Endothelial cell of umbilical vein (primary cell): ENCODE results near the gene TMEM140. TPM values are rescaled to one million over a fixed set of nuclear protein-coding genes. Genes with fewer than 3 reads are reported as not detected.

Experiments used
- BruUV-seq: library from RNA; stranded (reverse); fragments of 400-500 nt; replicated peaks from 2 replicates; lab custom pipeline; 2021; lab: Mats Ljungman, UMichigan
- CTCF ChIA-PET: fragments of 300-600, 350-600 bp; sonication (Branson Sonifier 250); formaldehyde crosslinking; loops from one replicate; lab custom pipeline; 2021; ENCODE audit warnings: antibody characterized with exemption, inconsistent platforms; lab: Charles Lee
- POLR2A ChIA-PET: fragments of 300-600, 350-600 bp; sonication (Branson Sonifier 250); formaldehyde crosslinking; loops from one replicate; lab custom pipeline; 2021; ENCODE audit warnings: antibody characterized with exemption, inconsistent platforms; lab: Charles Lee
- DNase-seq: peaks from one replicate; pipeline ENCODE4 v3.0.0-alpha.2; 2011; ENCODE audit warnings: low read depth, low spot score
- FAIRE-seq: peaks from 2 replicates; lab custom pipeline; 2011; peaks lifted over from hg19 to GRCh38; lab: Jason Lieb, UNC
- H2AFZ ChIP-seq: 2 replicates; pipeline ENCODE4 v1.6.0; 2012; ENCODE audit warnings: low read depth, low read length, control low read depth, inconsistent platforms
- H3K27ac ChIP-seq: 2 replicates; pipeline ENCODE4 v1.5.1; 2011; ENCODE audit warnings: low read depth, mild to moderate bottlenecking, control low read depth, low read length, moderate library complexity; ENCODE audit not compliant: insufficient read depth
- H3K27me3 ChIP-seq, 2 experiments: 2 replicates each; pipeline versions ENCODE4 v1.6.0 to v1.6.1; 2011; ENCODE audit warnings: low read length in 2 of 2, mixed read lengths in 1 of 2; ENCODE audit not compliant: control insufficient read depth in 2 of 2, insufficient read depth in 2 of 2
- H3K36me3 ChIP-seq, 2 experiments: 2 replicates in 1 of 2; 3 replicates in 1 of 2; pipeline ENCODE4 v1.5.1; 2011; ENCODE audit warnings: low read length in 2 of 2, mild to moderate bottlenecking in 1 of 2, moderate library complexity in 1 of 2; ENCODE audit not compliant: control insufficient read depth in 2 of 2, insufficient read depth in 2 of 2; ENCODE audit errors: extremely low read depth in 1 of 2
- H3K4me1 ChIP-seq: 3 replicates; pipeline ENCODE4 v1.5.1; 2011; ENCODE audit warnings: mild to moderate bottlenecking, low read length; ENCODE audit not compliant: control insufficient read depth, insufficient read depth; ENCODE audit errors: extremely low read depth
- H3K4me2 ChIP-seq: 2 replicates; pipeline ENCODE4 v1.6.1; 2011; ENCODE audit warnings: low read length, control low read depth, mixed read lengths; ENCODE audit not compliant: insufficient read depth
- H3K4me3 ChIP-seq, 3 experiments: fragments of 200-600 bp in 1 of 3; sonication (generic), shearing (Covaris generic) in 1 of 3; replicated peaks in 1 of 3; 2 replicates each; pipeline ENCODE4 v1.5.1; 2011 to 2016; ENCODE audit warnings: control low read depth in 3 of 3, low read length in 3 of 3, mild to moderate bottlenecking in 2 of 3, inconsistent platforms in 1 of 3, low read depth in 1 of 3, moderate library complexity in 1 of 3; ENCODE audit not compliant: insufficient read depth in 1 of 3
- H3K79me2 ChIP-seq: 2 replicates; pipeline ENCODE4 v1.6.0; 2012; ENCODE audit warnings: low read length, inconsistent platforms; ENCODE audit not compliant: control insufficient read depth, insufficient read depth
- H3K9ac ChIP-seq: replicated peaks from 2 replicates; pipeline ENCODE3; 2011; ENCODE audit warnings: low read length, control low read depth; ENCODE audit not compliant: insufficient read depth; ENCODE audit errors: extremely low read depth
- H3K9me1 ChIP-seq: replicated peaks from 3 replicates; pipeline ENCODE4 v1.6.0; 2011; ENCODE audit warnings: mild to moderate bottlenecking, low read length; ENCODE audit not compliant: control insufficient read depth, insufficient read depth; ENCODE audit errors: extremely low read depth
- H3K9me3 ChIP-seq: replicated peaks from 2 replicates; pipeline ENCODE4 v1.5.1; 2012; ENCODE audit warnings: low read length, inconsistent platforms; ENCODE audit not compliant: control insufficient read depth, insufficient read depth
- H4K20me1 ChIP-seq: replicated peaks from 2 replicates; pipeline ENCODE3; 2011; ENCODE audit warnings: mild to moderate bottlenecking, low read length; ENCODE audit not compliant: control insufficient read depth, insufficient read depth; ENCODE audit errors: extremely low read depth
- CTCF ChIP-seq, 2 donors: IDR thresholded peaks; 1 replicate in 1 of 2; 2 replicates in 1 of 2; pipeline ENCODE4 v1.5.1; 2011; ENCODE audit warnings: low read length in 2 of 2, mild to moderate bottlenecking in 2 of 2, moderate library complexity in 2 of 2, control low read depth in 1 of 2, inconsistent platforms in 1 of 2, low read depth in 1 of 2; ENCODE audit not compliant: insufficient read depth in 1 of 2; ENCODE audit errors: extremely low read depth in 1 of 2
- EZH2 ChIP-seq: IDR thresholded peaks from 2 replicates; pipeline ENCODE4 v1.6.1; 2012; ENCODE audit warnings: borderline replicate concordance, low read depth, mild to moderate bottlenecking, moderate library complexity, low read length, inconsistent platforms; ENCODE audit not compliant: severe bottlenecking
- FOS ChIP-seq: IDR thresholded peaks from 2 replicates; pipeline ENCODE4 v1.6.1; 2011; ENCODE audit warnings: mild to moderate bottlenecking, low read length, moderate library complexity, borderline replicate concordance; ENCODE audit not compliant: insufficient read depth
- GATA2 ChIP-seq: IDR thresholded peaks from 2 replicates; pipeline ENCODE4 v1.7.0; 2011; ENCODE audit warnings: low read depth, mild to moderate bottlenecking, moderate library complexity, mixed read lengths, low read length; ENCODE audit not compliant: insufficient read length, insufficient read depth
- JUN ChIP-seq: IDR thresholded peaks from 2 replicates; pipeline ENCODE4 v1.6.1; 2011; ENCODE audit warnings: borderline replicate concordance, low read depth; ENCODE audit not compliant: insufficient read length, insufficient read depth
- MYC ChIP-seq: IDR thresholded peaks from one replicate; pipeline ENCODE4 v1.6.1; 2011; ENCODE audit warnings: mild to moderate bottlenecking, low read depth, low read length
- POLR2A ChIP-seq: IDR thresholded peaks from 2 replicates; pipeline ENCODE4 v1.6.1; 2012; ENCODE audit warnings: low read depth, mild to moderate bottlenecking, control low read depth, low read length
- POLR2AphosphoS5 ChIP-seq: IDR thresholded peaks from 2 replicates; pipeline ENCODE4 v1.6.1; 2012; ENCODE audit warnings: low read depth, mild to moderate bottlenecking, control low read depth, low read length, moderate library complexity; ENCODE audit not compliant: insufficient read depth
- dilution Hi-C: fragments of 300-500 bp; cut with MboI; formaldehyde crosslinking; loops from one replicate; pipeline ENCODE4 v1.15.0; 2019; ENCODE audit warnings: low sequenced_read_pairs; ENCODE audit not compliant: extremely low pct_ligation_motif_present
- intact Hi-C: fragments of 100-400 bp; cut with micrococcal nuclease; formaldehyde crosslinking; loops from one replicate; pipeline ENCODE4 v1.10.0; 2022
- polyA plus RNA-seq, 4 experiments: library from polyadenylated mRNA; depleted of rRNA in 3 of 4; stranded (reverse) in 3 of 4; unstranded in 1 of 4; fragments of >200 nt; gene quantifications; 2 replicates each; pipeline versions ENCODE4 v1.2.1 to v1.2.3, GENCODE V29; 2011 to 2012; ENCODE audit warnings: missing spikeins in 1 of 4
- total RNA-seq: library from RNA; stranded (reverse); gene quantifications from 2 replicates; pipeline ENCODE4 v1.2.3, GENCODE V29; 2021
- TF ChIP-seq, protein P1 (sequence below): IDR thresholded peaks from 2 replicates; pipeline ENCODE4 v1.6.1; 2011; ENCODE audit not compliant: insufficient read depth, insufficient read length

Gene TMEM140
- total and polyA plus RNA-seq, 2 donors (not counting 3 experiments of a cell fraction or from before 2014, with no cell fraction given) = 17.9 to 26.5 TPM

GRCh38 chr7:135143885-135144668, 3.8 kb upstream of the TMEM140 start:
- no peaks in the 10 kb centered on the region for H3K27me3 ChIP-seq
- no peaks in the 10 kb centered on the region for H3K9me1 ChIP-seq
- peaks cover 32% of the 10 kb centered on the region for H3K4me1 ChIP-seq
- TF ChIP-seq JUN (peak; percentile 35), POLR2A (no peak), POLR2AphosphoS5 (no peak), FOS (peak; percentile 29), CTCF (IDR thresholded peaks at IDR 0.05; ENCODE audit: extremely low read depth in 1 of 2, insufficient read depth in 1 of 2, low read depth in 1 of 2, low read length in 2 of 2) (no peak), MYC (no peak), GATA2 (peak; percentile 37), EZH2 (no peak)
- TF ChIP-seq, protein P1, sequence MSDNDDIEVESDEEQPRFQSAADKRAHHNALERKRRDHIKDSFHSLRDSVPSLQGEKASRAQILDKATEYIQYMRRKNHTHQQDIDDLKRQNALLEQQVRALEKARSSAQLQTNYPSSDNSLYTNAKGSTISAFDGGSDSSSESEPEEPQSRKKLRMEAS = no peak
- DNase-seq (peak; percentile 96), FAIRE-seq (peak; percentile 84)
- no peaks in the 10 kb centered on the region for H3K79me2 ChIP-seq
- H3K4me2 ChIP-seq = peak overlapping the region; percentile 55
- no peaks in the 10 kb centered on the region for H3K36me3 ChIP-seq
- peak overlapping the region; percentile 72 for H2AFZ ChIP-seq
- intact Hi-C loops (no loop called here), dilution Hi-C loops (no loop called here)
- TSS peak; percentile 20 for BruUV-seq
- POLR2A ChIA-PET = interaction anchor here (0.7 to 1.0 kb wide), 2 partner anchors 17 to 129 kb away, joined by 4 to 7 read pairs; no protein-coding TSS in a partner anchor
- no peaks in the 10 kb centered on the region for H4K20me1 ChIP-seq
- H3K9me3 ChIP-seq = no peaks in the 10 kb centered on the region
- no peak overlapping the region for H3K9ac ChIP-seq
- no peak overlapping the region for H3K4me3 ChIP-seq
- CTCF ChIA-PET = interaction anchor here (1.0 to 1.8 kb wide), 7 partner anchors 10 to 158 kb away, joined by 3 to 15 read pairs (median 4); partner anchors contain the start of genes AGBL3 and CYREN
- H3K27ac ChIP-seq = peak overlapping the region; percentile 3
